ENCODE measurements around the gene WT1. TPM values are rescaled to one million over a fixed set of nuclear protein-coding genes. Genes with fewer than 3 reads are reported as not detected.
A peak's percentile ranks its signal among the peaks of the same experiment; 100 is the strongest.
"Not testable (repeated sequence)": the region's sequence is repeated elsewhere in the genome, so short reads cannot be mapped to it uniquely, and the experiment has no call there.

WT1 gene
- total RNA-seq, 1 experiment from 2014 or later = 6.4 TPM

DNA sequence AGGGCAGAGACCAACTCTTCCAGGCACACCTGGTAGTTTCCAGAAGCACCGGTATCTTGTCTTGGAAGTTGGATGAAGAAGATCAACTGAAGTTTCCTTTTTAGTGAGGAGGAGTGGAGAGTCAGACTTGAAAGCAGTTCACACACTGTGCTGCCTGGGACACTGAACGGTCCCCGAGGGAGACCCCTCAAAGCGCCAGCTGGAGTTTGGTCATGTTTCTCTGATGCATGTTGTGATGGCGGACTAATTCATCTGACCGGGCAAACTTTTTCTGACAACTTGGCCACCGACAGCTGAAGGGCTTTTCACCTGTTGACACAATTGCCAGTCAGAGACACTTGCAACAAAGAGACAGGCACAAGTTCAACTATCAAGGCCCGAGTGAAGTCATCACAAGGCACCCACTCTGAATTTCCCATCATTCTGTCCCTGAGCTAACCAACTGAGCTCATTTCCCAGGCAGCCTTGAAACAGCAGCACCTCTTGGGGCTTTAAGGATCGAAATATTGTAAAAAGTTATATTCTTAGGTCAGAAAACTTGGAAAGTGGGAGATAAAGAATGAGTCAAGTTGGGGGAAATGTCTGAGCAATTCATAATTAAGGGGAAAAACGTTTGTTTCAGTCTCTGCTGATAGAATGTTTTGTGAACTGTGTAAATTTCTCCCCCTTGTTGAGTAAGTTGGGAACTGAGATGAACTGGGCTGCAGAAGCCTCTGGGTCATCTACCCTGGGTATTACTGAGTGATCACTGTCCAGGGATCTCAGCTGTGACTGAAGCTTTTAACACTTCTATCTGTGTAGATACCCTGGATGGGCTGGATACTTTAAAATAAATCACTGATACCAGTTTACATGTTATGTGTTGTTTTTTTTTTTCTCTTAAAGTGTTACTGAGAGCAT, 46.2 kb downstream of the WT1 start:
- DNase-seq (ENCODE audit: low spot score) = no peak

DNA sequence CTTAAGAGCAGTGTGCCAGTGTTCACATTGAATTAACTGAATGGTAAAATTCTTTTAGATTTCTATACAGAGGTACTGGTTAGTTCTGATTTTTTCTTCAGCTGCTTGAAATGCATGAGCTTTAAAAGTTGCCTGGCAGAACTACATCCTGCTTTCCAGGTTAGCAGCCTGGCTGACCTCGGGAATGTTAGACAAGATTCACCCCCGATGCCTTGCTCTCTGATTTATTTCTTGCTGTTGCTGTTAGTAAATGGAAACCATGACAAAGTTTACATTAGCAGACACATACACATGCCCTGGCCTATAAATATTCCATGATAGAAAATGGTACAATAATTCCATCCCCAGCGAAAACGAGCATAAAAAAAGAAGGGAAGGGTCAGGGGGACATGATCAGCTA, 47.0 kb downstream of the WT1 start:
- no peak for DNase-seq (ENCODE audit: low spot score)

DNA sequence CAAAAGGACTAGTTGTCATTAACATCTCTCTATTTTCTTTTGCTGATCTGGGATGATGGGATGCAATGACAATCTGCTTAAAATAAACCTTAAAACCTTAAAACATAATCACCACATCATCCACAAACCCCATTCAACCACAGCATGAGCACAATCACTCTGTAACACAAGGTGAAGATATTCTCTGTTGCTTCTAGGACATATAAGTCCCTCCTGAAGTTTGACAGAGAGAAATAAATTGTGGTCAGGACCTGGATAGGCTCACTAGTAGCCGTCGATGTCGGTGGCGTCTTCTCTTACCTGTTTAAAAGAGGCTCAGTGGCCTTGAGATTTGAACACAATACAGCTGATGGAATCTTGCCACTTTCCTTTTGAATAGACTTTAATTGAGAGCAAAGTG, 47.9 kb downstream of the WT1 start:
- DNase-seq (ENCODE audit: low spot score) = no peak

DNA sequence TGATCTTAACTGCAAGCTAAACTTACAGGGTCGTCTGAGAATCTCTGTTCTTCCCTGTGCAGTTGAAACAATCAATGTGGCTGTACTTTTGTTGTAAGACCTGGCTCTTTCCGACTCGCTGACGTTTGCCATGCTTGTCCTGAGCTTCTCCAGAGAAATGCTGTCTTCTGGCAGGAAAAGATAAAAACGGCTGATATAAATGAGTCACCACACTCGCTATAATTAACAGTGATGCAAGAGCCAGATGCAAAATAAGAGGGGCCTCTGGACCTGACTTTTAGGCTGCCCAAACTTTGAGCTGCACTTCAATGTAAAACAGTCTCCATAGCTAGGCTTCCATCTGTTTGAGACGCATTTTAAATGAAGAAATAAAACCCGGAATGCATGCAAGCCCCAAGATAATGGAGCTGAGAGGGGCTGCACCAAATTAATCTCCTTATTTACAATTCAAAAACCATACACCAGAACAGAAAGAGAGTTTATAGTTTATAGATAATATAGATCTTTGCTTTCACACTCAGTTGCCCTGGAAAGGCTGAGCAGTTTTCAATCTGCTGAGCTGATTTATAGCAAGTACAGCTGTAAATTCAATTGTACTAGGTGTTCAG, 48.5 kb downstream of the WT1 start:
- peak; percentile 66 for DNase-seq (ENCODE audit: low spot score)

DNA sequence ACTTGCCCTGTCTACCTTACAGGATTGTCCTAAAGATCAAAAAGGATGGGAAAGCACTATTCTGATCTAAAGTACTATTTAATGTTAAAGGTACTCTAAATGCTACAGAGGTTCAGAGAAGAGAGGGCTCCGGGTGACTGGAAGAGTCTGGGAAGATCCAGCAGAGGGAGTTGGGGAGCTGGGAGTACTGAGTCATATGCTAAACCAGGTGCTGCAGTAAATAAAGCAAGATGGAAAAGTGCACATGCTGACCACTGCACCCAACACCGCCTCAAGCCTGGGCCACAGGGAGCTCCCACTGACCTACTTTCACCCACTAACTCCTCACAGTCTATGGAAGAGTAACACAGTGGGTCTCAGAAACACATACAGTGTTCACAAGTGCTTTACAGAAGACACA, 49.3 kb downstream of the WT1 start:
- peak; percentile 84 for DNase-seq (ENCODE audit: low spot score)

DNA sequence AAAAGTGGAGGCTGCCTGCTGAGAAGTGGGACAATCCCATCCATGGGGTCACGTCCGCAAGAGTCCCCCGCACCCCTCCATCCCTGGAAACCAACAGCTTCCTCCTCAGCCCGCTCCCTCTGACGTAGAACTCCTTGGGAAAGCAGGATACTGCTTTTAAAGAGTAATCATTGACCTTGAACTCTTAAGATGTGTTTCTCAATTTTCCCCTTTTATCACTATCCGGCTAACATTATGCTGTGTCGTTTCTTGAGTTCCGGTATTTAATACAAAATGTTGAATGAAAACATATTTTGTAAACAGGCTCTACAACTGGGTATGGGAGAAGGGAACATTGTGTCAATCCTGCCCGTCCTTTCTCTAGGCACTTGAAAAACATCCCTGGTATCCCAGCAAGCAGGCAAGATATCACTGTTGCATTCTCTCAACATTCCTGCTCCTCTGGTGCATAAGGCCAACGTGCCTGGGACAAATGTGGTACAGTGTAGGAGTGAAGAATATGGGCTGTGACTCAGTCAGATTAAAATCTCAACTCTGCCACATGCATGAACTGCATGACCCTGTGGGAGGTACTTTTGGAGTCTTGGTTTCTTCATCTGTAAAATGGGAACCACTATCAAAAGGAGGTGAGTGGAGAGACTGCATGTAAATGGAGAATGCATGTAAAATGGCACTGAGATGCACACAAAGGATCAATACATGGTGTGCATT, 52.8 kb downstream of the WT1 start:
- no peak for DNase-seq (ENCODE audit: low spot score)

DNA sequence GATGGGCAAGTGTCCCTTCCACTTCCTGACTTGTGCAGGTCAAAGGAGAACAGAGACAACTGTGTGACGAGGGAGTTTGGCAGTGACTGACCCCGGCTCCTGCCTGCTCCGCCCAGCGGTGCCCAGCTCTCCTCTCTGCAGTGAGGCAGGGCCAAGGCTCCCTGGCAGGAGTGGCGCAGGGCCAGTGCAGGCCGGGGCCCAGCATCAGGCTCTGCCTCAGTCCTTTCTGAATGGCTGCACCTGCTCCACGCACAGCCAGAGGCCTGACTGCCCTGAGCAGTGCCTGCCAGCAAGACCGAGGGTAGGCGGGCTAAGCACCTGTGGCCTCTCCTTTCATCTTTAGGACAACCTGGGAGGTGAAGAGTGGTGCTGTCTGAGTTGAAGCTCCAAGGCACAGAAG, 54.2 kb downstream of the WT1 start:
- no peak for DNase-seq (ENCODE audit: low spot score)

DNA sequence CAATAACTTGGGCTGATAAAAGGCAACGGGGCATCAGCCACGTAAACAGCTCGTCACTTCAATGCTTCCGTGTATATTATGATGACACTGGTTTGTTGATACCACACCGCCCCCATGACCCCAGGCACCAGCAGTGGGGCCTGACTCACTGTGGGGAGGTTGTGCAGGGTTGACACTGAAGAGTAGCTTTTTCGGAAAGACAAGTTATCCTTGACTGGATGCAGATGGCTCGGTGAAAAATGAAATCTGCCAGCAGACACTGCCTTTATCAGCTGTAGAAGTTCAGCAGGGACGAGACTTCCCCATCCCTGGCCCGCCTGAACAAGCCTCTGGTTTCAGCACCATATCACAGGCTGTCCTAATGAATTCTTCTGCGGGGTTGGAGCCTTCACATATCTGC, 55.6 kb downstream of the WT1 start:
- DNase-seq (ENCODE audit: low spot score) = no peak

DNA sequence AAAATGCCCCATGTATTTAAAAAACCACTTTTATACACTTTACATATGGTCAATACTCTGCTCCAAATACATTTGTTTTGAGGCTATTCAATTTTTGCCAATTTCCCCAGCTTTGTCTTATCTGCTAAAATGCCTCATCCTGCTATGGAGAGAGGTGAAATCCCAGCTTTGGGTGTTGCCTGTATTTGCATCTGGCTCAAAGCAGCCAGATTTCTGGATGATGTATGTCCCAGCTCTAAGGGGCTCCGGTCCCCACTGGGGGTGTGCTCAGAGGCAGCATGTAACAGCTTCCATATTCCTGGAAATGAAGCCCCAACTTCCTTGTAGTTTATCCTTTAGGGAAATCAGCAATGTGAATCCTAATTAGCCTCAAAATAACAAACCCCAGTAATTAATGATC, 59.5 kb downstream of the WT1 start:
- DNase-seq (ENCODE audit: low spot score) = no peak

DNA sequence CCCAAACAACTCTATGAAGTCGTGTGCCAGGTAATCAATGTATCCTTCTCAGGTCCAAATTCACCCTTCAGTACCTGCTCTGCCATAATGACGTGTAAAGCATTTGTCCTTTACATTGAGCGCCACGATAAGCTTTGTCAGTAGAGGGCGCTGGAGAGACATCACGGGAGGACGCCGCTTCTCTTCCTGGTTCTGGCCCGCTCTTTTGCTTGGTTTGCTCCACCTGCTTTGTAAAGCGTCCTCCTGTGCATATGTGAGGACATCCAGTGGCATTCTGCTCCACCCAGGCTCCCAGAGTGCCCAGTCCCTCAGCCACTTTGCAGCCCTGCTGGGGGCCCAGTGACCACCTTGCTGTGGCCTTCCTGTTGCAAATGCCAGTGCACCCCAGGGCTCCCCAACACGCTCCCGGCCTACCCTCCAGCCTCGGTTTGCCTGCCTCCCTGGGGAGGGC, 61.1 kb downstream of the WT1 start:
- no peak for DNase-seq (ENCODE audit: low spot score)

DNA sequence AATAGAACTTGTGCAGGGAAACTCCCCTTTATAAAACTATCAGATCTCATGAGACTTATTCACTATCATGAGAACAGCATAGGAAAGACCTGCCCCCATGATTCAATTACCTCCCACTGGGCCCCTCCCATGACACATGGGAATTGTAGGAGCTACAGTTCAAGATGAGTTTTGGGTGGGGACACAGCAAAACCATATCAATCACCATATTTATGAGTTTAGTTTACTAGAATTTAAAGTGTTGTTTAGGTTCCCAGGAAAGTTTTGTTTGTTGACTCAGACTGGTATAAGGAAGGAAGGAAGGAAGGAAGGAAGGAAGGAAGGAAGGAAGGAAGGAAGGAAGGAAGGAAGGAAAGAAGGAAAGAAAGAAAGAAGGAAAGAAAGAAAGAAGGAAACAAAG, 65.4 kb downstream of the WT1 start:
- DNase-seq (ENCODE audit: low spot score) = not testable (repeated sequence)

DNA sequence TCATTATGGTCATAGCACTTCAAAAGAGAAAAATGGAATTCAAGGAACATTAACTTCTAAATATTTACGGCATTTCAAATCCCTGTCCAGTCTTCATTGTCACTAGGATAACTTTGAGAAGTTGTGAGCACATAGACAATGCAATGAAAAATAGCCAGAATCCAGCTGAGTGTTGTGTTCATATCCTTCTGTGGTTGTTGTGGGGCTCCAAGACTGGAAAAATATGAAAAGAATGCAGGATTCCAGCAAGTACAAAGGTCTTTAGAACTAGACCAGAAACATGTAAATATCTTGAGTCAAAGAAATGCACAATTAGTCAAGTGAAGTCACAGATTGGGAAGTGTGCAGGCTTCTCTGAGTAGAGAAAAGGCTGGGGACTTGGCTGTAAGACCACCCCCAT, 68.7 kb downstream of the WT1 start:
- DNase-seq (ENCODE audit: low spot score) = peak; percentile 55

DNA sequence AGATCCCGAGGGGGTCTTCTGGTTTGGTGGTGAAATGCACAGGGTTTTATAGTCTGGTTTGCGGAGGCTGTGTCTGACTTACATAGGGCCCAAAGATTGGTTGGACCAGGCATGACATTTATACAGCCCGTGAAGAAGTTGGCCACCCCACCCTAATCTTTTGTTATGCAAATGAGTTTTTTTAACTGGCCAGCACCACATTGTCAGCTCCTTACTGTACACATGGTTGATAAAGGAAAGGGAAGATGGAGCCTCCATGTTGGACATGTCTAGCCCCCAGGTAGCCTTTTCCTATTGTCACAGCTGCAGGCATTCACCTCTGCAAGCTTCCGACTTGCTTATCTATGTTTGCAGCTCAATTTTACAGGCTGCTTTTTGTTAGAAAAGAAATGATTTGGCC, 70.1 kb downstream of the WT1 start:
- DNase-seq (ENCODE audit: low spot score) = no peak

DNA sequence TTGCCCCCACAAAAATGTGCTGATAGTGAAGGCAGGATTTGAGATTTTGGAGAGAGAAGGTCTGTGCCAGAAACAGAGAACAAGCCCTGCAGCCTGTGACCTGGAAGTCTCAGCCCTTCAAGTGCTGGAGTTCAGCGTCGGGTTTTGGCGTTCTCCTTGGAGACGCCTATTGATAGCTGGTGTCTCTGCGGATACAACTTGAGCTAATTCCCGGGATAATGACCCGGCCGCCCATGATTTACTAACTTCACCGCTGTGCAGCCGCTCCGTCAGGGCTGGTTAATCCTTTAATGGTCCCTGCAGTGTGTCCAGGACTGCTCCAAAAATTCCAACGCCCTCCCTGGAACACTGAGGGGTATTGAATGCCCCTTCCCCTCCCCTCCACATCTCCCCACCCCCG, 76.6 kb downstream of the WT1 start:
- DNase-seq (ENCODE audit: low spot score) = no peak

DNA sequence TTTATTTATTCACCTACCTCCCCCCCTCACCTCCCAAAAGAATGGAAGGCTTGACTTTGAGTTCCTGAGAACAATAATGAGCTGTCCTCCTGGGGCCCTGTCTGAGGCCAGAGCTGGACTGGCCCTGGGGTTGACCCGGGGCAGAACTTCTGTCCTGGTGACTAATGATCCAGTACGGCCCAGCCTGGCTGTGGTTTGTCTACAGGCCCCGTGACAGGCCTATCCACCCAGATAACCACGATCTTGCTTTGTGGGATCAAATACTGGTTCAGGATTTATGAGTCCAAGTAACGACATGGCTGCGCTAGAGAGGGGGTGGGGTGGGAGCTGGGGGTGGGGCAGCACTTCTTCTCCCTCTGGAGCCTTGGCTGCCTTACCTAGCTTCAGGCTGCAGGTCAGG, 81.5 kb downstream of the WT1 start:
- DNase-seq (ENCODE audit: low spot score) = peak; percentile 21

DNA sequence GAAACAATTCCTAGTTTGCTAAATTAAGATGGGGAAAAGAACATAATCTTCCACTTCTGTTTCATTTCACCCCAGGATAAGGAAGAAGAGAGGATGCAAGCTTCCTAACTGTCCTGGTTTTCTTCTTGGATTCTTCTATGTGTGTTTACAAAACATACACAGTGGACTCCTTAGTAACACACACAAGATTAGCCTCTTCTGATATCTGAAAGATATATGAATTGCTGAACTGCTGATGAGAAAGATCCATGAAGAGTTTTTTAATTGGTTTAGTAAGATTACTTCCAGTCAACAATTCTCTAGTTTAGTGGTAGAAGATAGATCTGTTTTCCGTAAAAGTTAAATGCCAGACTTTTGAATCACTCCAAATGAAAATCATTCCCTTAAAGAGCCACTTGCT, 86.8 kb downstream of the WT1 start:
- no peak for DNase-seq (ENCODE audit: low spot score)

DNA sequence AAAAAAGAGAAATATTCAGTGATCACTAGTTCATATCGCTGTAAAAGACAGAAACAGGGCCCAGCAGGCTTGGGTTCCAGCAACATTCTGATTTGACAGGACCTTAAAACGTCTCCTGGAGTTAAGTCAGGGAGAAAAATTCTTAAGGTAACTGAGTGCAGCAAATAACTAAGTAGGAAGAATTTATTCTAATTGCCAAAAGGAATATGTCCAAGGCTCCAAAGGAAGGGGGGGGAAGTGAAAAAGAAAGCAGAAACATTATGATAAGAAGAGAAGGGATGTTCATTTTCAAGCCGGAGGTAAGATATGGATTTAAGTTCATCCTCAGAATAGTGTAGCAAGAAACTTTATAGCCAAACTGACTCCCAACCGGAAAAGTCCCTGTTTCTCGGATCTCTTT, 90.4 kb downstream of the WT1 start:
- DNase-seq (ENCODE audit: low spot score) = no peak

DNA sequence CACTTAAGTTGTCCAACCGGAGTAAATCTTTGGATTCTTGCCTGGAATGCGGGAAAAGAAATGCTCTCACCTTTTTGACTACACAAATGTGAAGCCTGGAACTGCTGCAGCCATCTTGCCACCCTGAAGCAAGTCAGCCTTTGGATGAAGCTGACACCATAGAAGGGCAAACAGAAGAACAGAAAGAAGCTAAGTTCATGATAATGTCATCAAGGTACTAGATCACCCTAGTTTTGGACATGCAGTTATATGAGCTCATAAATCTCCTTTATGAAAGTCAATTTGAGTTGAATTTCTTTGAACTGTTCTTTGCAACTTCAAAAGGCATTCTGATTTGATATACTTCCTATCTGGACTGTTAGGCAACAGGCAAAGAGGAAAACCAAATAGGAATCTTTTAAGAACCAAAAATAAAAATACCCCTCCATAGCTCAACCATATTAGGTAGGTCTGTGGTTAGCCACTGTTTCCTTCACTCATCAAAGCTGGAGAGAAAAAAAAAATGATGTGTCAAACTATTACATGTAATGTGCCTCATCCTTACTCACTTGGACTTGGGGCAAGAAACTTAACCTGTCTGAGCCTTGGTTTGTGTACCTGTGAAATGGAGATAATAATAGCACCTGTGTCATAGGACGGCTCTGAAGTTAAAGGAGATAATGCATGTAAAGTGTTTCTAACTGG, 91.9 kb downstream of the WT1 start:
- no peak for DNase-seq (ENCODE audit: low spot score)

DNA sequence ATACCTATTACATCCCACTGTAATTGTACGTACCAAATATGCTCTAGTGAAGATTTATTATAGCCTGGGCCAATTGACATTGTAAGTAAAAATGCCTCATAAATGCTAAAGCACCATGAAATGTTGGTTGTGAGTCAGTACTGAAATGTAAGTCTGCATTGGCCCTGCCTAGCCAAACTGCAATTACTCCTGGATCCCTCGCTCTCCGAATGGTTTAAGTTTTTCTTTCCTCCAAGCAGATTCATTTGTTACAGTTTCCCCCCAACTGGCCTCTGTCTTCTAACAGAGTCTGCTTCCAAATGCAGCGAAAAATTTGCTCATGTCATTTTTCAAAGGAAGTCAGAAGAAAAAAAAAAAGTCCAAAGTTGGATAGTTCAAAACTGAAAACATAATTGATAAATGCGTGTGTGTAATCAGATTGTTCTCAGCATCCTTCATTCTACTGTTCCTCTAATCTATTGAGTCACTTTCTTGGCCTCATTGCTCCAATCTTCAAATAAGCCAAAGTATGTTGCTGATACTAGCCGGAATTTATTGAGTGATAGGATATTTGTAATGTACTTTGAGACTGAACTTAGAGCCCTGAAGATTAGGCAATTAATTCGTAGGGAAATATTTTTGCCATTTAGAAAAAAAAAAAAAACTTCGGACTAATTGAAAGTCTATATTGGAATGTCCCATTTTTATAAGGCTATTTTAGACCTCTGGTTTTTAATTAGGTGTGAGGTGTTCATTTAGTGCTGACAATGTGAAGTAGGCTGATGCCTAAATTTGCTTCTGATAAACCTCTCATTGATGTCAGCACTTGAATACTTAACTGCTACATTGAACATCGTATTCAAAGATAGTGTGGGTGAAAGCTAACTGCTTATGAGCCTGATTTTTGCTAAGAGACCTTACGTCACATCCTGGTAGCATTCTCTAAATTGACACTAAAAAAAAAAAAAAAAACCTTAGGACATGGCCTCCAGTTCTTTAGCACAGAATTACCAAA, 93.4 kb downstream of the WT1 start:
- DNase-seq (ENCODE audit: low spot score) = no peak

DNA sequence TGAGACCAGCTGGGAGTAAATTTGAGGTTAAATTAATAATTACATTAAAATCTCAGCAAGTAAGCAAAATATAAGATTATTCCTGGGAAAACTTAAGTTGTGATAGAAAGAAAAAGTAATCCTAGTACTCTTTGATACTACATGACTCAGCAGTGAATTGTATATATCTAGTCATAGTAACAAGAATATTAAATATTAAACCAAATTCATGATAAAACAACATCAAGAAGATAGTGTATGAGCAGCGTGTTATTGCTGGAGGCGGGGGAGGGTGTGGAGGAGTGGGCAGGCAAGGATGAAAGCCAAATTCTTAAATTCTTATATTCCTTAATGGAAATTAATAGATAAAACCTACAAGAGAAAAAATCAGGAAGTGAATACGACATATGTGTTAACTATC, 95.2 kb downstream of the WT1 start:
- DNase-seq (ENCODE audit: low spot score) = no peak

Data from A172 (cell line).